IMR-90 (cell line): ENCODE data around the gene EIF1AD. TPM values are rescaled to one million over a fixed set of nuclear protein-coding genes. Genes with fewer than 3 reads are reported as not detected.

Experiments
- ATAC-seq: fragments of 200-7000 bp; cut with Tn5 transposase; 2 replicates; pipeline ENCODE4 v1.9.1; 2020; ENCODE audit warnings: low read depth, mild to moderate bottlenecking, moderate library complexity
- BruUV-seq: library from RNA; stranded (reverse); fragments of 400-500 nt; replicated peaks from 2 replicates; lab custom pipeline; 2021; lab: Mats Ljungman, UMichigan
- CTCF ChIA-PET: fragments of 300-600 bp; formaldehyde crosslinking; extraction: SDS; loops from one replicate; lab custom pipeline; 2021; ENCODE audit warnings: antibody characterized with exemption; lab: Yijun Ruan, JAX
- POLR2A ChIA-PET: fragments of 300-600 bp; sonication (Branson Sonifier 250); formaldehyde crosslinking; loops from one replicate; lab custom pipeline; 2022; ENCODE audit warnings: antibody characterized with exemption; ENCODE audit not compliant: unreplicated experiment; lab: Charles Lee
- DNase-seq: peaks from one replicate; pipeline ENCODE4 v3.0.0; 2013
- H2AFZ ChIP-seq: replicated peaks from 2 replicates; pipeline ENCODE3; 2013; ENCODE audit warnings: low read length, mild to moderate bottlenecking; ENCODE audit not compliant: poor library complexity
- H2AK5ac ChIP-seq: 2 replicates; pipeline ENCODE4 v1.6.1; 2013; ENCODE audit warnings: low read depth, low read length, inconsistent platforms
- H2AK9ac ChIP-seq: replicated peaks from 2 replicates; pipeline ENCODE3; 2013; ENCODE audit warnings: mild to moderate bottlenecking, low read depth, low read length, moderate library complexity; ENCODE audit not compliant: poor library complexity
- H2BK120ac ChIP-seq: 2 replicates; pipeline ENCODE4 v1.6.1; 2013; ENCODE audit warnings: low read depth, low read length, inconsistent platforms
- H2BK15ac ChIP-seq: 3 replicates; pipeline ENCODE4 v1.6.1; 2013; ENCODE audit warnings: low read depth, low read length, inconsistent platforms
- H2BK20ac ChIP-seq: 2 replicates; pipeline ENCODE4 v1.6.1; 2013; ENCODE audit warnings: low read depth, mild to moderate bottlenecking, inconsistent platforms, low read length, moderate library complexity
- H2BK5ac ChIP-seq: 2 replicates; pipeline ENCODE4 v1.6.1; 2013; ENCODE audit warnings: mild to moderate bottlenecking, low read depth, low read length, inconsistent platforms; ENCODE audit not compliant: poor library complexity, severe bottlenecking
- H3K14ac ChIP-seq: replicated peaks from 2 replicates; pipeline ENCODE4 v1.6.1; 2013; ENCODE audit warnings: low read depth, low read length, inconsistent platforms
- H3K18ac ChIP-seq: 2 replicates; pipeline ENCODE4 v1.6.1; 2013; ENCODE audit warnings: low read depth, low read length, control low read depth
- H3K23ac ChIP-seq: 2 replicates; pipeline ENCODE4 v1.6.1; 2013; ENCODE audit warnings: low read depth, low read length, inconsistent platforms
- H3K27ac ChIP-seq: 2 replicates; pipeline ENCODE4 v1.5.1; 2013; ENCODE audit warnings: mild to moderate bottlenecking, control low read depth, low read length; ENCODE audit not compliant: insufficient read depth
- H3K27me3 ChIP-seq: 2 replicates; pipeline ENCODE4 v1.6.1; 2013; ENCODE audit warnings: low read length; ENCODE audit not compliant: control insufficient read depth, insufficient read depth
- H3K36me3 ChIP-seq: 2 replicates; pipeline ENCODE4 v1.6.1; 2013; ENCODE audit warnings: low read length, mixed read lengths; ENCODE audit not compliant: control insufficient read depth, insufficient read depth
- H3K4ac ChIP-seq: 2 replicates; pipeline ENCODE4 v1.6.1; 2013; ENCODE audit warnings: low read depth, low read length, inconsistent platforms
- H3K4me1 ChIP-seq: 2 replicates; pipeline ENCODE4 v1.6.1; 2013; ENCODE audit warnings: low read length, mixed read lengths; ENCODE audit not compliant: control insufficient read depth, insufficient read depth
- H3K4me2 ChIP-seq: 2 replicates; pipeline ENCODE4 v1.6.1; 2013; ENCODE audit warnings: low read depth, mild to moderate bottlenecking, control low read depth, low read length, moderate library complexity
- H3K4me3 ChIP-seq: 2 replicates; pipeline ENCODE4 v1.5.1; 2013; ENCODE audit warnings: low read depth, mild to moderate bottlenecking, control low read depth, low read length, moderate library complexity; ENCODE audit not compliant: insufficient read depth
- H3K56ac ChIP-seq: 2 replicates; pipeline ENCODE4 v1.6.1; 2013; ENCODE audit warnings: low read length, inconsistent platforms; ENCODE audit not compliant: insufficient read depth; ENCODE audit errors: extremely low read depth
- H3K79me1 ChIP-seq, 2 experiments: 2 replicates each; pipeline ENCODE4 v1.6.1; 2013; ENCODE audit warnings: low read length in 2 of 2, inconsistent platforms in 1 of 2, low read depth in 1 of 2
- H3K9ac ChIP-seq: 2 replicates; pipeline ENCODE4 v1.6.1; 2013; ENCODE audit warnings: low read depth, low read length, control low read depth
- H3K9me1 ChIP-seq: 2 replicates; pipeline ENCODE4 v1.6.1; 2013; ENCODE audit warnings: low read length, inconsistent platforms; ENCODE audit not compliant: insufficient read depth
- H3K9me3 ChIP-seq: 2 replicates; pipeline ENCODE4 v1.6.1; 2013; ENCODE audit warnings: low read length; ENCODE audit not compliant: control insufficient read depth, insufficient read depth
- H4K20me1 ChIP-seq: 2 replicates; pipeline ENCODE4 v1.6.1; 2013; ENCODE audit warnings: low read length, inconsistent platforms; ENCODE audit not compliant: insufficient read depth
- H4K5ac ChIP-seq: 2 replicates; pipeline ENCODE4 v1.6.1; 2013; ENCODE audit warnings: mild to moderate bottlenecking, low read depth, low read length, control low read depth
- H4K8ac ChIP-seq, 2 experiments: 2 replicates each; pipeline ENCODE4 v1.6.1; 2013; ENCODE audit warnings: low read depth in 2 of 2, low read length in 2 of 2, control low read depth in 1 of 2, inconsistent platforms in 1 of 2
- H4K91ac ChIP-seq: 2 replicates; pipeline ENCODE4 v1.6.1; 2013; ENCODE audit warnings: low read depth, low read length, inconsistent platforms; ENCODE audit not compliant: insufficient read depth
- BHLHE40 ChIP-seq: fragments of 150-350 bp; IDR thresholded peaks from 2 replicates; pipeline ENCODE4 v1.6.1; 2016; ENCODE audit warnings: mild to moderate bottlenecking, low read depth, low read length
- MAZ ChIP-seq: IDR thresholded peaks from 2 replicates; pipeline ENCODE4 v1.6.1; 2012; ENCODE audit warnings: low read depth, mild to moderate bottlenecking, low read length, improper control_type of control experiment, moderate library complexity, borderline replicate concordance
- RFX5 ChIP-seq: IDR thresholded peaks from 2 replicates; pipeline ENCODE4 v1.8.0; 2012; ENCODE audit warnings: low read depth, mild to moderate bottlenecking, low read length, moderate library complexity
- WGBS, 2 experiments: methylation state at CpG; one replicate each; pipeline versions ENCODE4 v1.1.5 to v1.1.7; 2013; ENCODE audit warnings: missing lambda C conversion rate in 2 of 2; ENCODE audit not compliant: insufficient read length in 1 of 2; ENCODE audit errors: extremely low coverage in 2 of 2; 5-methylcytosine and 5-hydroxymethylcytosine counted together
- dilution Hi-C: fragments of 300-500 bp; cut with HindIII; formaldehyde crosslinking; loops from one replicate; pipeline ENCODE4 v1.14.3; 2018; ENCODE audit warnings: low sequenced_read_pairs; ENCODE audit not compliant: unreplicated experiment
- in situ Hi-C: fragments of 300-500 bp; cut with MboI; formaldehyde crosslinking; loops from 3 replicates; pipeline ENCODE4 v1.14.3; 2019; ENCODE audit warnings: low sequenced_read_pairs, inconsistent platforms, mixed read lengths
- intact Hi-C: fragments of 100-400 bp; cut with micrococcal nuclease; formaldehyde crosslinking; loops from 2 replicates; pipeline ENCODE4 v1.10.0; 2022
- polyA plus RNA-seq, 3 experiments: library from polyadenylated mRNA; depleted of rRNA; stranded (reverse); fragments of >200 nt; gene quantifications; 2 replicates each; pipeline ENCODE4 v1.2.3, GENCODE V29; 2012; ENCODE audit warnings: low replicate concordance in 1 of 3
- total RNA-seq: library from RNA; depleted of rRNA; stranded (reverse); fragments of >200 nt; gene quantifications from 2 replicates; pipeline ENCODE4 v1.2.3, GENCODE V29; 2012
- TF ChIP-seq, protein P1 (sequence below): conservative IDR thresholded peaks from 2 replicates; pipeline ENCODE4 v1.5.1; 2012; ENCODE audit warnings: mild to moderate bottlenecking, low read depth, low read length, improper control_type of control experiment

EIF1AD gene
- total and polyA plus RNA-seq, 2 of the 4 experiments (the other 2 are of a cell fraction): 32.5 to 62.6 TPM

DNA sequence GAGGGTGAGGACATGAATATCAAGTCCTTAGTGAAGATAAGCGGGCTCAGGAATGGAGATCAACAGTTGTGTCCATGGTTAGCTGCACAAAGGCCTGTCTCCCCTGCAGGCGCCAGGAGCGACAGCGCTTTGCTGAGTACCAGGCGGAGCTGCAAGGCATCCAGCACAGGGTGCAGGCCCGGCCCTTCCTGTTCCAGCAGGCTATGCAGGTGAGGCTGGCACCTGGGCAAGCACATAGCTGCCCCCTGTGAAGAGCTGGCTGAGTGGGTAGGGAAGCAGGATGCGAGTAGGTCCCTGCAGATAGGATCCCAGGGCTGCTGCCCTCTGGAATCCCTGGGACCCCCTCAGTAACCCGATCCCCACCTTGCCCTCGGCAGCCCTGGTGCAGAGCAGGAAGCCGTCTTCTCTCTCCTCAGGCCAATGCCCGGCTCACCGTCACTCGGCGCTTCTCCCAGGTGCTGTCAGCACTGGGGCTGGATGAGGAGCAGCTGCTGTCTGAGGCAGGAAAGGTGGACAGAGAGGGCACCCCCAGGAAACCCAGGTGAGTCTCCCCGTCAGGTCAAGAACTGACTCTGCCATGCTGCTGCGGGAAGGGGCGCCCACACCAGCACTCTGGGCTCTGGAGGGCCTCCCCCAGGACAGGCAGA lies 43.1 kb downstream of the EIF1AD start:
- H3K23ac ChIP-seq: no peak overlapping the region
- ChIA-PET CTCF (no interaction called here), POLR2A (no interaction called here)
- no peak overlapping the region for H3K4ac ChIP-seq
- no peaks in the 10 kb centered on the region for H3K9me3 ChIP-seq
- ATAC-seq (no peak), DNase-seq (no peak)
- H3K27me3 ChIP-seq: no peaks in the 10 kb centered on the region
- intact Hi-C loops: no loop called here
- H4K8ac ChIP-seq: no peak overlapping the region
- WGBS, 2 experiments: 83% methylated on average over 2 of the region's 17 CpGs; no CpG with 5 or more reads in 1 of the 2 experiments
- no peak overlapping the region for H3K56ac ChIP-seq
- H3K18ac ChIP-seq: no peak overlapping the region
- TF ChIP-seq, protein P1, sequence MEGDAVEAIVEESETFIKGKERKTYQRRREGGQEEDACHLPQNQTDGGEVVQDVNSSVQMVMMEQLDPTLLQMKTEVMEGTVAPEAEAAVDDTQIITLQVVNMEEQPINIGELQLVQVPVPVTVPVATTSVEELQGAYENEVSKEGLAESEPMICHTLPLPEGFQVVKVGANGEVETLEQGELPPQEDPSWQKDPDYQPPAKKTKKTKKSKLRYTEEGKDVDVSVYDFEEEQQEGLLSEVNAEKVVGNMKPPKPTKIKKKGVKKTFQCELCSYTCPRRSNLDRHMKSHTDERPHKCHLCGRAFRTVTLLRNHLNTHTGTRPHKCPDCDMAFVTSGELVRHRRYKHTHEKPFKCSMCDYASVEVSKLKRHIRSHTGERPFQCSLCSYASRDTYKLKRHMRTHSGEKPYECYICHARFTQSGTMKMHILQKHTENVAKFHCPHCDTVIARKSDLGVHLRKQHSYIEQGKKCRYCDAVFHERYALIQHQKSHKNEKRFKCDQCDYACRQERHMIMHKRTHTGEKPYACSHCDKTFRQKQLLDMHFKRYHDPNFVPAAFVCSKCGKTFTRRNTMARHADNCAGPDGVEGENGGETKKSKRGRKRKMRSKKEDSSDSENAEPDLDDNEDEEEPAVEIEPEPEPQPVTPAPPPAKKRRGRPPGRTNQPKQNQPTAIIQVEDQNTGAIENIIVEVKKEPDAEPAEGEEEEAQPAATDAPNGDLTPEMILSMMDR: no peak
- TF ChIP-seq RFX5 (no peak), BHLHE40 (no peak), MAZ (no peak)
- H2BK20ac ChIP-seq: no peak overlapping the region
- H3K79me1 ChIP-seq: peaks cover 7 to 25% of the 10 kb centered on the region in 2 experiments
- in situ Hi-C loops: no loop called here
- H2BK5ac ChIP-seq: no peak overlapping the region
- no peak overlapping the region for H2AFZ ChIP-seq
- H2BK120ac ChIP-seq: no peak overlapping the region
- no peak overlapping the region for H2AK5ac ChIP-seq
- H3K4me2 ChIP-seq: no peak overlapping the region
- peaks cover 5% of the 10 kb centered on the region; the same call in 1 of the 2 replicates for H3K9me1 ChIP-seq
- H4K91ac ChIP-seq: no peak overlapping the region
- no TSS peak for BruUV-seq
- H3K14ac ChIP-seq: no peak overlapping the region
- H4K20me1 ChIP-seq: peaks cover under 1% of the 10 kb centered on the region; the same call in 1 of the 2 replicates
- no peak overlapping the region for H3K4me3 ChIP-seq
- peaks cover 8% of the 10 kb centered on the region for H3K4me1 ChIP-seq
- H3K9ac ChIP-seq: no peak overlapping the region
- H4K5ac ChIP-seq: no peak overlapping the region
- dilution Hi-C loops: no loop called here
- H3K27ac ChIP-seq: no peak overlapping the region
- no peak overlapping the region for H2BK15ac ChIP-seq
- H3K36me3 ChIP-seq: no peaks in the 10 kb centered on the region
- no peak overlapping the region for H2AK9ac ChIP-seq
